ENCODE results near the gene ABL1.

The ABL1 gene

DNA sequence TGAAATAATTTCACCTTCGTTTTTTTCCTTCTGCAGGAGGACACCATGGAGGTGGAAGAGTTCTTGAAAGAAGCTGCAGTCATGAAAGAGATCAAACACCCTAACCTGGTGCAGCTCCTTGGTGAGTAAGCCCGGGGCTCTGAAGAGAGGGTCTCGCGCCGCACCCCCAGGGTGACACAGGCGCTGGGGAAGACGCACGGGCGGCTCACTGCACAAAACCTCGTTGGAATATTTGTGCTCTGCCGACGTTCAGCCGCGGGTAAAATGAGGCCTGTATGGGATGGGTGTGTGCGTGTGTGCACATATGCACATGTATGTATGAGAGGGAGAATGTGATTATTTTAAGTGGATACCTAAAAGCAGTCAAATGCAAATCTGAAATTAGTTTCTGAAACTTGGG, 37.0 kb downstream of the ABL1 start:
- no peak for DNase-seq (ENCODE audit: low read depth)

GRCh38 chr9:130872508-130872907, 37.5 kb downstream of the ABL1 start:
- no peak for DNase-seq (ENCODE audit: low read depth)

DNA sequence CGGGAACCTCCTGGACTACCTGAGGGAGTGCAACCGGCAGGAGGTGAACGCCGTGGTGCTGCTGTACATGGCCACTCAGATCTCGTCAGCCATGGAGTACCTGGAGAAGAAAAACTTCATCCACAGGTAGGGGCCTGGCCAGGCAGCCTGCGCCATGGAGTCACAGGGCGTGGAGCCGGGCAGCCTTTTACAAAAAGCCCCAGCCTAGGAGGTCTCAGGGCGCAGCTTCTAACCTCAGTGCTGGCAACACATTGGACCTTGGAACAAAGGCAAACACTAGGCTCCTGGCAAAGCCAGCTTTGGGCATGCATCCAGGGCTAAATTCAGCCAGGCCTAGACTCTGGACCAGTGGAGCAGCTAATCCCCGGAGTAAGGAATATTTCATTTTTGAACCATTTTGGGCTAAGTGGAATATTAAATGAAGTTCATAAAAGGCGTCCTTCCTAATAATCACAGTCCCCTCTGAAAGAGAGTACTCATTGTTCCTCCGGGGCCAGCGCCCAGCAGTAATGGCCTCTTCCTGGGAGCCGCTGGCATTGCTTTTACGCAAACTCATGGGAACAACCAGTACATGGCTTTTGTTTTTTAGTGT, 38.0 kb downstream of the ABL1 start:
- no peak for DNase-seq (ENCODE audit: low read depth)

- no peak for DNase-seq (ENCODE audit: low read depth)
These were observed 38.9 kb downstream of the ABL1 start for GRCh38 chr9:130873966-130874365.

- DNase-seq (ENCODE audit: low read depth), result no peak
These were observed 39.7 kb downstream of the ABL1 start for GRCh38 chr9:130874783-130875182.

DNA sequence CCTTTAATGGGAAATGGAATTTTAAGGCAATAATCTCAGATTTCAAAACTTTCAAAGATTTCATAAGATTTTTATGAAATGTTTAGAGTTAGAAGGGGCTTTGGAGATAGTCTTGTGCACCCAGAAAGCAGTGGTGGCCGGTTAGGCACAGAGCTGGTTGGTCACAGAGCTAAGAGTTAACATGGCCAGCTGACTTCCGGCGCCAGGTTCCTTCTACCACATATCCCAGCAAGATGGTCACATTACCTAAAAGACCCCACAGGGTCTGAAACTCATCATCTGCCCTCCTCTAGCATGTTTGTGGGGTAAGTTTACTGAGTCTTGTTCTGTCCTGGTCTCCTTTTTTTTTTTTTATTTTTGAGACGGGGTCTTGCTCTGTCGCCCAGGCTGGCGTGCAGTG, 42.2 kb downstream of the ABL1 start:
- DNase-seq (ENCODE audit: low read depth), result no peak

- no peak for DNase-seq (ENCODE audit: low read depth)
These were observed 43.2 kb downstream of the ABL1 start for GRCh38 chr9:130878295-130878694.

GRCh38 chr9:130879863-130880411, 44.9 kb downstream of the ABL1 start:
- no peak for DNase-seq (ENCODE audit: low read depth)

DNA sequence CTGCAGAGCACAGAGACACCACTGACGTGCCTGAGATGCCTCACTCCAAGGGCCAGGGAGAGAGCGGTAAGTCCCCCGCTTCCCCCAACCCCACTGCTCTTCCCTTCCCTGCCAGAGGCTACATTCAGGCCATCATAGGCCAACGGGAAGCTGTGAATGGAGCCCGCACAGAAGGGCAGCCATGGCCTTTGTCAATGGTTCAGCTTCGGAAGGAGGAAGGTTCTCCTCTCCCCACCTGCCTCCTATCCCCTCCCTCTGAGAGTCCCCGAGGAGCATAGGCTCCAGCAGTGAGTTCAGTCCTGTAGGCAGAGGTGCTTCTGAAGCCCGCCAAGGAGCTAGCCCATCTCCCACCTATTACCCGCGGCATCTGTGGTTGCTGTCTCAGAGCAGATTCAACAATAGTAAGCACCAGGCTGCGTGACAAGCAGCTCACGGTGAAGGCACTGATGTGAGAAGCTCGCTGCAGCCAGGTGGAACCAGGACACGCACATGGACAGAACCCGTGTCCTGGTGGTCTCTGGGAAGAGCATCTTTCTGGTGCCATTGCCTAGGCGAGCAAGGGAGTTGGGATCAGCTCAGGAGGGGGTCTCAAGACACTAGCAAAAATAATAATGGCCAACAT, 45.7 kb downstream of the ABL1 start:
- DNase-seq (ENCODE audit: low read depth), result no peak

GRCh38 chr9:130881516-130881915, 46.5 kb downstream of the ABL1 start:
- DNase-seq (ENCODE audit: low read depth), result no peak

DNA sequence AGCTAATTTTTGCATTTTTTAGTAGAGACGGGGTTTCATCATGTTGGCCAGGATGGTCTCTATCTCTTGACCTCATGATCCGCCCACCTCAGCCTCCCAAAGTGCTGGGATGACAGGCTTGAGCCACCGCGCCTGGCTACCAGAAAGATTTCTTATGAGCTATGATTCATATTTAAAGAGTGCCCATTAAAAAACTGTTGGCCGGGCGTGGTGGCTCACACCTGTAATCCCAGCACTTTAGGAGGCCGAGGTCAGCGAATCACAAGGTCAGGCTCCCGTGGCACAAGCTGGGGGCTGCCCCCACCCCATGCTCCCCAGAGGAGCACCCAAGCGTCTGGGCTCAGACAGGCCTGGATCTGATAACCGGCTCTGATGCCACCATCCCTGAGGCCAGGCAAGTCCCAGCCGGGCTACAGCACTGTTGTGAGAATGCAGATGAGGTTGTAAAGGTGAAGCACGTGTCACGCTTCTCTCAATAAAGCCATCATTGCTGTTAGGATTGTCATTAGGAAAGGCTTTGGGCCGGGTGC, 47.7 kb downstream of the ABL1 start:
- no peak for DNase-seq (ENCODE audit: low read depth)

DNA sequence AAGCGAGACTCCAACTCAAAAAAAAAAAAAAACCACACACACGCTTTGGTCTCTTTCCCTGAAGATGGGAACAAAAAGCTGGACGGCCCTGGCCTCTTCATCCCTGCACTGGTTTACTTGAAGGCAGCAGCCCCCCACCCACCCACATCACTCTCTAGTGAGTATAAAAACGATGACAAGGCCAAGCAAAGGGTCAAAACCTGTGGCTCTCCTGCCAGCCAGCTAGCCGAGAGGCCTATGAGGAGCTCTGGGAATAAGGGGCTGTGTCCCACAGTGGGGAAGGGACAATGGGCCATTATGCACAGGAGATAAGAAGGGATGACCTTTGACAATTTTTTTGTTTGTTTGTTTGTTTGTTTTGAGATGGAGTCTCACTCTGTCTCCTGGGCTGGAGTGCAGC, 48.4 kb downstream of the ABL1 start:
- DNase-seq (ENCODE audit: low read depth), result no peak

DNA sequence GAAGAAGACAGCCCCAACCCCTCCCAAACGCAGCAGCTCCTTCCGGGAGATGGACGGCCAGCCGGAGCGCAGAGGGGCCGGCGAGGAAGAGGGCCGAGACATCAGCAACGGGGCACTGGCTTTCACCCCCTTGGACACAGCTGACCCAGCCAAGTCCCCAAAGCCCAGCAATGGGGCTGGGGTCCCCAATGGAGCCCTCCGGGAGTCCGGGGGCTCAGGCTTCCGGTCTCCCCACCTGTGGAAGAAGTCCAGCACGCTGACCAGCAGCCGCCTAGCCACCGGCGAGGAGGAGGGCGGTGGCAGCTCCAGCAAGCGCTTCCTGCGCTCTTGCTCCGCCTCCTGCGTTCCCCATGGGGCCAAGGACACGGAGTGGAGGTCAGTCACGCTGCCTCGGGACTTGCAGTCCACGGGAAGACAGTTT, 49.1 kb downstream of the ABL1 start:
- DNase-seq (ENCODE audit: low read depth), result no peak

DNA sequence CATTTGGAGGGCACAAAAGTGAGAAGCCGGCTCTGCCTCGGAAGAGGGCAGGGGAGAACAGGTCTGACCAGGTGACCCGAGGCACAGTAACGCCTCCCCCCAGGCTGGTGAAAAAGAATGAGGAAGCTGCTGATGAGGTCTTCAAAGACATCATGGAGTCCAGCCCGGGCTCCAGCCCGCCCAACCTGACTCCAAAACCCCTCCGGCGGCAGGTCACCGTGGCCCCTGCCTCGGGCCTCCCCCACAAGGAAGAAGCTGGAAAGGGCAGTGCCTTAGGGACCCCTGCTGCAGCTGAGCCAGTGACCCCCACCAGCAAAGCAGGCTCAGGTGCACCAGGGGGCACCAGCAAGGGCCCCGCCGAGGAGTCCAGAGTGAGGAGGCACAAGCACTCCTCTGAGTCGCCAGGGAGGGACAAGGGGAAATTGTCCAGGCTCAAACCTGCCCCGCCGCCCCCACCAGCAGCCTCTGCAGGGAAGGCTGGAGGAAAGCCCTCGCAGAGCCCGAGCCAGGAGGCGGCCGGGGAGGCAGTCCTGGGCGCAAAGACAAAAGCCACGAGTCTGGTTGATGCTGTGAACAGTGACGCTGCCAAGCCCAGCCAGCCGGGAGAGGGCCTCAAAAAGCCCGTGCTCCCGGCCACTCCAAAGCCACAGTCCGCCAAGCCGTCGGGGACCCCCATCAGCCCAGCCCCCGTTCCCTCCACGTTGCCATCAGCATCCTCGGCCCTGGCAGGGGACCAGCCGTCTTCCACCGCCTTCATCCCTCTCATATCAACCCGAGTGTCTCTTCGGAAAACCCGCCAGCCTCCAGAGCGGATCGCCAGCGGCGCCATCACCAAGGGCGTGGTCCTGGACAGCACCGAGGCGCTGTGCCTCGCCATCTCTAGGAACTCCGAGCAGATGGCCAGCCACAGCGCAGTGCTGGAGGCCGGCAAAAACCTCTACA, 49.8 kb downstream of the ABL1 start:
- no peak for DNase-seq (ENCODE audit: low read depth)

DNA sequence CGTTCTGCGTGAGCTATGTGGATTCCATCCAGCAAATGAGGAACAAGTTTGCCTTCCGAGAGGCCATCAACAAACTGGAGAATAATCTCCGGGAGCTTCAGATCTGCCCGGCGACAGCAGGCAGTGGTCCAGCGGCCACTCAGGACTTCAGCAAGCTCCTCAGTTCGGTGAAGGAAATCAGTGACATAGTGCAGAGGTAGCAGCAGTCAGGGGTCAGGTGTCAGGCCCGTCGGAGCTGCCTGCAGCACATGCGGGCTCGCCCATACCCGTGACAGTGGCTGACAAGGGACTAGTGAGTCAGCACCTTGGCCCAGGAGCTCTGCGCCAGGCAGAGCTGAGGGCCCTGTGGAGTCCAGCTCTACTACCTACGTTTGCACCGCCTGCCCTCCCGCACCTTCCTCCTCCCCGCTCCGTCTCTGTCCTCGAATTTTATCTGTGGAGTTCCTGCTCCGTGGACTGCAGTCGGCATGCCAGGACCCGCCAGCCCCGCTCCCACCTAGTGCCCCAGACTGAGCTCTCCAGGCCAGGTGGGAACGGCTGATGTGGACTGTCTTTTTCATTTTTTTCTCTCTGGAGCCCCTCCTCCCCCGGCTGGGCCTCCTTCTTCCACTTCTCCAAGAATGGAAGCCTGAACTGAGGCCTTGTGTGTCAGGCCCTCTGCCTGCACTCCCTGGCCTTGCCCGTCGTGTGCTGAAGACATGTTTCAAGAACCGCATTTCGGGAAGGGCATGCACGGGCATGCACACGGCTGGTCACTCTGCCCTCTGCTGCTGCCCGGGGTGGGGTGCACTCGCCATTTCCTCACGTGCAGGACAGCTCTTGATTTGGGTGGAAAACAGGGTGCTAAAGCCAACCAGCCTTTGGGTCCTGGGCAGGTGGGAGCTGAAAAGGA, 50.7 kb downstream of the ABL1 start:
- DNase-seq (ENCODE audit: low read depth), result no peak

- DNase-seq (ENCODE audit: low read depth), result no peak
These were observed 51.9 kb downstream of the ABL1 start for GRCh38 chr9:130886981-130887380.

- no peak for DNase-seq (ENCODE audit: low read depth)
These were observed 52.6 kb downstream of the ABL1 start for GRCh38 chr9:130887494-130888144.

DNA sequence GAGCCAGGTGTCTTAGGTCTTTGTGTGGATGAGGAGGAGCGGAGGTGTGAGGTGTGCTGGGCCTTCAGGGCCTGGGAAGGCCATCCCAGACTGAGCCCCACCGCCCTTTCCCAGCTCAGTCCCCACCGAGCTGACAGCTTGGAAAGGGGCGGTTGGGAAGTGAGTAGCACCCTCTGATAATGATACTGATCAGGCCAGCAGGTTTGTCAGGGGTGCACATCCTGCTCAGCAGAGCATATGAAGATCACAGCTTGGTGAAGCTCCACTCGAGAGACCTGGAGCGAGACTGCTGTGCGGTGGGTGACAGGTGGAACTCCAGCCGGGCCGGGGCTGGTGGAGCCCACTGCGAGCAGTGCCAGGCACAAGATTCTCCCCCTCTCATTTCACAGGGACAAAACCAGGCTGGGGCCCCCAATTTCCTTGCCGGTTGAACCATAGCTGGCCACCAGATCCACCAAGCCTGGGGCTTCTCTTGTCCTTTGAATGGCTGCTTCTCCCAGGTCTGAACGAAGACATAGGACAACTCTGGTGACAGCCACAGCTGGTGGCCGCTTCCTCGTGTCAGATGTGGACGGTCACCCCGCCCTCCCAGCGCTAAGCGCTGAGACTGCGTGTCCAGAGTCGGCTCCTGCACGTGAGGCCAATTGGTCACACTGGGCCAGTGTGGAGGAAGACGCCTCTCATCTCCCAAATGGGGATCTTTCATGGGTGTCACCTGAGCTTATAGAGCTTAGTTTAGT, 53.3 kb downstream of the ABL1 start:
- no peak for DNase-seq (ENCODE audit: low read depth)

DNA sequence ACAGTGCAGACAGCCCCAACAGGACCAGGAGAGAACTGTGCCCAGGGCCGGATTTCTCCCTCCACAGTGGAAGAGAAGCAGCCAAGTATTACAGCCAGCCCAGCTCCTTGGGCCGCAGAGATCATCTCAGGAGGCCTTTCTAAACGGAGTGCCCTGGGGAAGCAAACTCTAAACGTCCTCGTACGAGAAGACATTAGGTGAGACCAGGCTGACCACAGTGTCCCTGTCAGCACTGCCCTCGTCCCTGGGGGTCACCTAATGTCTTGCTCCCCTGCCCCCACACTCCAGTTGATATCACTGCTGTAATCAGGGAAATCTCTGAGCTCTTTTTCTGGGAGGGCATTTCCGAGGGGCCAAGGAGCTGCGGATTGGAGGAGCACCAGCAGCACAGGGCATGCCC, 55.1 kb downstream of the ABL1 start:
- no peak for DNase-seq (ENCODE audit: low read depth)
